ENCODE results near the gene PSMF1. TPM values are rescaled to one million over a fixed set of nuclear protein-coding genes. Genes with fewer than 3 reads are reported as not detected.
A peak's percentile ranks its signal among the peaks of the same experiment; 100 is the strongest.

The PSMF1 gene
- polyA plus RNA-seq, 1 donor from 2014 or later, result 236 TPM

DNA sequence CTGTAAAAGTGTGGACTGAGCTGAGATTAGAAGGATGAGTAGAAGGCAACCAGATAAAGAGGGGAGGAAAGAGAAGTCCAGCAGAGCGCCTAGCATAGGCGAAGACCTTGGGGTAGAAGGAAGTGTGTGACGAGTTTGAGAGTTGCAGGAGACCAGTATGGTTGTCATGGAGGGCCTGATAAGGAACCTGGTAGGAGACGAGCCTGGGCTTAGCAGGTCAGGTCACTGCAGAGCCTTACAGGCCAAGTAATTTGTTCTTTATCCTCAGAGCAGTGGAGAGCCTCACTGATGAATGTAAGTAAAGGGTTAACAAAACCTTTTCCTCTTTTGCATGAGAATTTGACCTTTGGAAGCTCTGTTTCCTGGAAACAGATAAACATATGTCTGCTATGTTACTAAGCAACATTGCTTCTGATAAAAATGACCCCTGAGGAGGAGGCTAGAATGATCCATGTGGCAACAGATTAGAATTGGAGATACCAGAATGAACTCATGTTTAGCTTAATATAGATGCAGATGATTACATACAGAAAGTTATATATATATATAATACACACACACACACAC is 69.3 kb downstream of the PSMF1 start:
- Histone ChIP-seq H3K27ac (ENCODE audit: low read length) (peak overlapping the region; percentile 8), H3K9me2 (ENCODE audit: insufficient read depth, low read length) (no peaks in the 10 kb centered on the region), H3K4me3 (ENCODE audit: low read length) (no peak overlapping the region), H2AFZ (ENCODE audit: low read depth, low read length) (no peak overlapping the region), H3K27me3 (ENCODE audit: insufficient read depth, low read depth, low read length) (peaks cover 8% of the 10 kb centered on the region), H3K4me2 (ENCODE audit: low read length) (no peak overlapping the region), H3F3A (ENCODE audit: insufficient read depth, low read length, poor library complexity, severe bottlenecking) (no peaks in the 10 kb centered on the region), H4K20me1 (ENCODE audit: insufficient read depth) (no peaks in the 10 kb centered on the region), H3K9ac (ENCODE audit: low read length) (no peak overlapping the region), H3K36me3 (ENCODE audit: insufficient read depth, low read length) (no peaks in the 10 kb centered on the region), H3K79me2 (replicated peaks; ENCODE audit: insufficient read depth, low read length) (no peaks in the 10 kb centered on the region), H3K9me3 (ENCODE audit: low read length) (no peaks in the 10 kb centered on the region)
- TF ChIP-seq MXI1 (conservative IDR thresholded peaks at IDR 0.05; ENCODE audit: poor library complexity, severe bottlenecking), result no peak
- TF ChIP-seq EZH2 (IDR thresholded peaks at IDR 0.05; ENCODE audit: borderline replicate concordance, insufficient read depth, low read length, poor library complexity, severe bottlenecking), result no peak
- no peak for TF ChIP-seq TAF1 (IDR thresholded peaks at IDR 0.05; ENCODE audit: low read depth)

- Histone ChIP-seq H3K9me2 (ENCODE audit: insufficient read depth, low read length) (no peaks in the 10 kb centered on the region), H4K20me1 (ENCODE audit: insufficient read depth) (no peaks in the 10 kb centered on the region), H3K4me3 (ENCODE audit: low read length) (no peak overlapping the region), H3K27me3 (ENCODE audit: insufficient read depth, low read depth, low read length) (peaks cover 8% of the 10 kb centered on the region), H2AFZ (ENCODE audit: low read depth, low read length) (no peak overlapping the region), H3K36me3 (ENCODE audit: insufficient read depth, low read length) (no peaks in the 10 kb centered on the region), H3K4me2 (ENCODE audit: low read length) (no peak overlapping the region), H3K79me2 (replicated peaks; ENCODE audit: insufficient read depth, low read length) (no peaks in the 10 kb centered on the region), H3K27ac (ENCODE audit: low read length) (no peak overlapping the region), H3F3A (ENCODE audit: insufficient read depth, low read length, poor library complexity, severe bottlenecking) (no peaks in the 10 kb centered on the region), H3K9me3 (ENCODE audit: low read length) (no peaks in the 10 kb centered on the region), H3K9ac (ENCODE audit: low read length) (no peak overlapping the region)
- TF ChIP-seq POLR2AphosphoS5 (IDR thresholded peaks at IDR 0.05) (no peak), EZH2 (IDR thresholded peaks at IDR 0.05; ENCODE audit: borderline replicate concordance, insufficient read depth, low read length, poor library complexity, severe bottlenecking) (no peak), EP300 (conservative IDR thresholded peaks at IDR 0.05; ENCODE audit: poor library complexity, severe bottlenecking) (no peak), RAD21 (conservative IDR thresholded peaks at IDR 0.05) (no peak), TAF1 (IDR thresholded peaks at IDR 0.05; ENCODE audit: low read depth) (no peak), MXI1 (conservative IDR thresholded peaks at IDR 0.05; ENCODE audit: poor library complexity, severe bottlenecking) (no peak), SMC3 (conservative IDR thresholded peaks at IDR 0.05; ENCODE audit: poor library complexity) (no peak)
- TF ChIP-seq, protein P1, sequence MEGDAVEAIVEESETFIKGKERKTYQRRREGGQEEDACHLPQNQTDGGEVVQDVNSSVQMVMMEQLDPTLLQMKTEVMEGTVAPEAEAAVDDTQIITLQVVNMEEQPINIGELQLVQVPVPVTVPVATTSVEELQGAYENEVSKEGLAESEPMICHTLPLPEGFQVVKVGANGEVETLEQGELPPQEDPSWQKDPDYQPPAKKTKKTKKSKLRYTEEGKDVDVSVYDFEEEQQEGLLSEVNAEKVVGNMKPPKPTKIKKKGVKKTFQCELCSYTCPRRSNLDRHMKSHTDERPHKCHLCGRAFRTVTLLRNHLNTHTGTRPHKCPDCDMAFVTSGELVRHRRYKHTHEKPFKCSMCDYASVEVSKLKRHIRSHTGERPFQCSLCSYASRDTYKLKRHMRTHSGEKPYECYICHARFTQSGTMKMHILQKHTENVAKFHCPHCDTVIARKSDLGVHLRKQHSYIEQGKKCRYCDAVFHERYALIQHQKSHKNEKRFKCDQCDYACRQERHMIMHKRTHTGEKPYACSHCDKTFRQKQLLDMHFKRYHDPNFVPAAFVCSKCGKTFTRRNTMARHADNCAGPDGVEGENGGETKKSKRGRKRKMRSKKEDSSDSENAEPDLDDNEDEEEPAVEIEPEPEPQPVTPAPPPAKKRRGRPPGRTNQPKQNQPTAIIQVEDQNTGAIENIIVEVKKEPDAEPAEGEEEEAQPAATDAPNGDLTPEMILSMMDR (IDR thresholded peaks at IDR 0.05; ENCODE audit: poor library complexity, severe bottlenecking), result no peak
- TF ChIP-seq, protein P2, sequence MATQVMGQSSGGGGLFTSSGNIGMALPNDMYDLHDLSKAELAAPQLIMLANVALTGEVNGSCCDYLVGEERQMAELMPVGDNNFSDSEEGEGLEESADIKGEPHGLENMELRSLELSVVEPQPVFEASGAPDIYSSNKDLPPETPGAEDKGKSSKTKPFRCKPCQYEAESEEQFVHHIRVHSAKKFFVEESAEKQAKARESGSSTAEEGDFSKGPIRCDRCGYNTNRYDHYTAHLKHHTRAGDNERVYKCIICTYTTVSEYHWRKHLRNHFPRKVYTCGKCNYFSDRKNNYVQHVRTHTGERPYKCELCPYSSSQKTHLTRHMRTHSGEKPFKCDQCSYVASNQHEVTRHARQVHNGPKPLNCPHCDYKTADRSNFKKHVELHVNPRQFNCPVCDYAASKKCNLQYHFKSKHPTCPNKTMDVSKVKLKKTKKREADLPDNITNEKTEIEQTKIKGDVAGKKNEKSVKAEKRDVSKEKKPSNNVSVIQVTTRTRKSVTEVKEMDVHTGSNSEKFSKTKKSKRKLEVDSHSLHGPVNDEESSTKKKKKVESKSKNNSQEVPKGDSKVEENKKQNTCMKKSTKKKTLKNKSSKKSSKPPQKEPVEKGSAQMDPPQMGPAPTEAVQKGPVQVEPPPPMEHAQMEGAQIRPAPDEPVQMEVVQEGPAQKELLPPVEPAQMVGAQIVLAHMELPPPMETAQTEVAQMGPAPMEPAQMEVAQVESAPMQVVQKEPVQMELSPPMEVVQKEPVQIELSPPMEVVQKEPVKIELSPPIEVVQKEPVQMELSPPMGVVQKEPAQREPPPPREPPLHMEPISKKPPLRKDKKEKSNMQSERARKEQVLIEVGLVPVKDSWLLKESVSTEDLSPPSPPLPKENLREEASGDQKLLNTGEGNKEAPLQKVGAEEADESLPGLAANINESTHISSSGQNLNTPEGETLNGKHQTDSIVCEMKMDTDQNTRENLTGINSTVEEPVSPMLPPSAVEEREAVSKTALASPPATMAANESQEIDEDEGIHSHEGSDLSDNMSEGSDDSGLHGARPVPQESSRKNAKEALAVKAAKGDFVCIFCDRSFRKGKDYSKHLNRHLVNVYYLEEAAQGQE (IDR thresholded peaks at IDR 0.05; ENCODE audit: borderline replicate concordance), result no peak
Measured at GRCh38 chr20:1188347-1188746, 69.9 kb downstream of the PSMF1 start.
